Liver (tissue), 9 donors: ENCODE data around the gene FAIM2. TPM values are rescaled to one million over a fixed set of nuclear protein-coding genes. Genes with fewer than 3 reads are reported as not detected.

Source experiments
- DNase-seq: peaks from one replicate; pipeline ENCODE4 v3.0.0-alpha.2; 2017; ENCODE audit warnings: low spot score
- H3K27ac ChIP-seq, 2 donors: one replicate each; pipeline ENCODE4 v1.7.0; 2013; ENCODE audit warnings: inconsistent platforms in 2 of 2, low read length in 2 of 2, control low read depth in 1 of 2, low read depth in 1 of 2, mild to moderate bottlenecking in 1 of 2
- H3K27me3 ChIP-seq, 4 donors: one replicate each; pipeline versions ENCODE4 v1.6.1 to v1.7.0; 2013; ENCODE audit warnings: low read length in 3 of 4, inconsistent platforms in 1 of 4, mild to moderate bottlenecking in 1 of 4, moderate library complexity in 1 of 4; ENCODE audit not compliant: control insufficient read depth in 4 of 4, insufficient read depth in 4 of 4
- H3K36me3 ChIP-seq, 4 donors: one replicate each; pipeline versions ENCODE4 v1.6.1 to v1.7.0; 2013; ENCODE audit warnings: low read length in 3 of 4, mild to moderate bottlenecking in 3 of 4, low read depth in 1 of 4, moderate library complexity in 1 of 4; ENCODE audit not compliant: control insufficient read depth in 4 of 4, insufficient read depth in 3 of 4
- H3K4me1 ChIP-seq, 4 donors: one replicate each; pipeline versions ENCODE4 v1.6.1 to v1.7.0; 2013; ENCODE audit warnings: low read length in 3 of 4, mild to moderate bottlenecking in 3 of 4, moderate library complexity in 1 of 4; ENCODE audit not compliant: control insufficient read depth in 4 of 4, insufficient read depth in 4 of 4
- H3K4me3 ChIP-seq, 3 donors: one replicate each; pipeline versions ENCODE4 v1.6.1 to v1.7.0; 2013; ENCODE audit warnings: low read length in 3 of 3, control low read depth in 1 of 3, low read depth in 1 of 3, mild to moderate bottlenecking in 1 of 3
- H3K9ac ChIP-seq, 2 donors: one replicate each; pipeline ENCODE4 v1.7.0; 2013; ENCODE audit warnings: low read length in 2 of 2, mild to moderate bottlenecking in 2 of 2, moderate library complexity in 2 of 2, control low read depth in 1 of 2, low read depth in 1 of 2
- H3K9me3 ChIP-seq, 4 donors: one replicate each; pipeline versions ENCODE4 v1.6.1 to v1.7.0; 2013; ENCODE audit warnings: low read length in 3 of 4; ENCODE audit not compliant: control insufficient read depth in 4 of 4
- EGR1 ChIP-seq, 2 donors: IDR thresholded peaks; 2 replicates each; pipeline ENCODE4 v1.6.1; 2016 to 2018; ENCODE audit warnings: antibody characterized with exemption in 2 of 2, low read depth in 2 of 2
- FOXA1 ChIP-seq: IDR thresholded peaks from 2 replicates; pipeline ENCODE4 v1.6.1; 2016; ENCODE audit warnings: antibody characterized with exemption
- FOXA2 ChIP-seq: IDR thresholded peaks from 2 replicates; pipeline ENCODE4 v1.6.1; 2016; ENCODE audit warnings: antibody characterized with exemption
- GABPA ChIP-seq, 2 donors: IDR thresholded peaks in 1 of 2; conservative IDR thresholded peaks in 1 of 2; 2 replicates each; pipeline ENCODE4 v1.6.1; 2016; ENCODE audit warnings: antibody characterized with exemption in 2 of 2, mild to moderate bottlenecking in 1 of 2, moderate library complexity in 1 of 2
- HNF4A ChIP-seq, 2 donors: conservative IDR thresholded peaks; 2 replicates each; pipeline ENCODE4 v1.6.1; 2016; ENCODE audit warnings: antibody characterized with exemption in 2 of 2, mild to moderate bottlenecking in 2 of 2
- HNF4G ChIP-seq: IDR thresholded peaks from 2 replicates; pipeline ENCODE4 v1.6.1; 2016; ENCODE audit warnings: antibody characterized with exemption
- JUND ChIP-seq, 2 donors: IDR thresholded peaks; 2 replicates each; pipeline ENCODE4 v1.6.1; 2016; ENCODE audit warnings: antibody characterized with exemption in 2 of 2
- NR2F2 ChIP-seq: IDR thresholded peaks from 2 replicates; pipeline ENCODE4 v1.6.1; 2016; ENCODE audit warnings: antibody characterized with exemption
- RAD21 ChIP-seq, 2 donors: IDR thresholded peaks; 2 replicates each; pipeline ENCODE4 v1.6.1; 2016; ENCODE audit warnings: antibody characterized with exemption in 2 of 2, mild to moderate bottlenecking in 2 of 2
- RXRA ChIP-seq, 2 donors: IDR thresholded peaks; 2 replicates each; pipeline ENCODE4 v1.6.1; 2017 to 2018; ENCODE audit warnings: antibody characterized with exemption in 2 of 2, mild to moderate bottlenecking in 1 of 2
- SP1 ChIP-seq: IDR thresholded peaks from 2 replicates; pipeline ENCODE4 v1.6.1; 2018; ENCODE audit warnings: antibody characterized with exemption, mild to moderate bottlenecking
- TAF1 ChIP-seq: conservative IDR thresholded peaks from 2 replicates; pipeline ENCODE4 v1.6.1; 2016; ENCODE audit warnings: antibody characterized with exemption, mild to moderate bottlenecking
- YY1 ChIP-seq: IDR thresholded peaks from 2 replicates; pipeline ENCODE4 v1.6.1; 2016; ENCODE audit warnings: antibody characterized with exemption, mild to moderate bottlenecking
- WGBS: extraction: QIAGEN DNeasy Blood & Tissue Kit; methylation state at CpG from one replicate; pipeline ENCODE4 v1.1.7; 2013; 5-methylcytosine and 5-hydroxymethylcytosine counted together
- polyA plus RNA-seq, 2 donors: library from polyadenylated mRNA; stranded (reverse) in 1 of 2; unstranded in 1 of 2; fragments of 200-250 nt in 1 of 2; fragments of >200 nt in 1 of 2; fragmentation: Nextera tagmentation in 1 of 2; extraction: Ambion mirVana in 1 of 2; gene quantifications; one replicate each; pipeline versions ENCODE4 v1.2.1 to v1.2.3, GENCODE V29; 2013 to 2015
- total RNA-seq, 2 donors: library from RNA; depleted of rRNA; stranded (reverse); fragments of >200 nt; gene quantifications; one replicate each; pipeline ENCODE4 v1.2.3, GENCODE V29; 2014
- TF ChIP-seq, protein P1 (sequence below): IDR thresholded peaks from 2 replicates; pipeline ENCODE4 v1.6.1; 2016; ENCODE audit warnings: antibody characterized with exemption, mild to moderate bottlenecking
- TF ChIP-seq, protein P2 (sequence below): IDR thresholded peaks from 2 replicates; pipeline ENCODE4 v1.6.1; 2016; ENCODE audit warnings: antibody characterized with exemption
- TF ChIP-seq, protein P3 (sequence below): fragments of 150-350 bp; IDR thresholded peaks from 2 replicates; pipeline ENCODE4 v1.5.1; 2017; ENCODE audit warnings: improper control_type of control experiment, low read depth, low read length; ENCODE audit not compliant: missing input control
- TF ChIP-seq, protein P4 (sequence below): IDR thresholded peaks from 2 replicates; pipeline ENCODE4 v1.6.1; 2016; ENCODE audit warnings: antibody characterized with exemption
- TF ChIP-seq, protein P5 (sequence below): IDR thresholded peaks from 2 replicates; pipeline ENCODE4 v1.6.1; 2016; ENCODE audit warnings: antibody characterized with exemption
- donor health status: healthy.
- donor health status: healthy.
- donor health status: healthy.
- donor health status: healthy.
- donor health status: healthy.

FAIM2 gene
- total and polyA plus RNA-seq, 4 donors, result 0.06 to 0.23 TPM; not detected in 2

DNA sequence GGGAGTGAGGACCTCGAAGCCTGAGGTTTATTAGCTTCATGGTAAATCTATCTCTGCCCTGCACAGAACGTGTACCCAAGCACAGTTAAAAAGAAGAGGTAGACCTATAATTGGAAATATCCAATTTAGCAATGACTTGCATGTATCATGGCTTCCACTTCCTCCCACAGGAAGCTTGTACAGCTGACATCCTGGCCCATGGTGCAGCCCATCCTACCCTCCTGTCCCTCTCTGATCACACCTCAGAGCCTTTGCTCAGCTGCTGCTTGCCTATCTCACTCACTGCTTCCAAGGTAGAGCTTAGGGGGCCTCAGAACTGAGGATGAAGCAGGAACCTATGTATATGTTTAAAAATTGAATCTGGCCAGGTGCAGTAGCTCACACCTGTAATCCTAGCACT, 56.5 kb downstream of the FAIM2 start:
- Histone ChIP-seq H3K4me1 (peaks cover 0 to 5% (median 4%) of the 10 kb centered on the region in 4 donors), H3K27ac (no peak overlapping the region), H3K9me3 (no peaks in the 10 kb centered on the region), H3K36me3 (no peaks in the 10 kb centered on the region), H3K4me3 (no peak overlapping the region), H3K9ac (no peak overlapping the region), H3K27me3 (peaks cover 0 to 12% (median 3%) of the 10 kb centered on the region in 4 donors)
- TF ChIP-seq EGR1 (IDR thresholded peaks at IDR 0.05; ENCODE audit: low read depth in 2 of 2), result no peak
- TF ChIP-seq, protein P1, sequence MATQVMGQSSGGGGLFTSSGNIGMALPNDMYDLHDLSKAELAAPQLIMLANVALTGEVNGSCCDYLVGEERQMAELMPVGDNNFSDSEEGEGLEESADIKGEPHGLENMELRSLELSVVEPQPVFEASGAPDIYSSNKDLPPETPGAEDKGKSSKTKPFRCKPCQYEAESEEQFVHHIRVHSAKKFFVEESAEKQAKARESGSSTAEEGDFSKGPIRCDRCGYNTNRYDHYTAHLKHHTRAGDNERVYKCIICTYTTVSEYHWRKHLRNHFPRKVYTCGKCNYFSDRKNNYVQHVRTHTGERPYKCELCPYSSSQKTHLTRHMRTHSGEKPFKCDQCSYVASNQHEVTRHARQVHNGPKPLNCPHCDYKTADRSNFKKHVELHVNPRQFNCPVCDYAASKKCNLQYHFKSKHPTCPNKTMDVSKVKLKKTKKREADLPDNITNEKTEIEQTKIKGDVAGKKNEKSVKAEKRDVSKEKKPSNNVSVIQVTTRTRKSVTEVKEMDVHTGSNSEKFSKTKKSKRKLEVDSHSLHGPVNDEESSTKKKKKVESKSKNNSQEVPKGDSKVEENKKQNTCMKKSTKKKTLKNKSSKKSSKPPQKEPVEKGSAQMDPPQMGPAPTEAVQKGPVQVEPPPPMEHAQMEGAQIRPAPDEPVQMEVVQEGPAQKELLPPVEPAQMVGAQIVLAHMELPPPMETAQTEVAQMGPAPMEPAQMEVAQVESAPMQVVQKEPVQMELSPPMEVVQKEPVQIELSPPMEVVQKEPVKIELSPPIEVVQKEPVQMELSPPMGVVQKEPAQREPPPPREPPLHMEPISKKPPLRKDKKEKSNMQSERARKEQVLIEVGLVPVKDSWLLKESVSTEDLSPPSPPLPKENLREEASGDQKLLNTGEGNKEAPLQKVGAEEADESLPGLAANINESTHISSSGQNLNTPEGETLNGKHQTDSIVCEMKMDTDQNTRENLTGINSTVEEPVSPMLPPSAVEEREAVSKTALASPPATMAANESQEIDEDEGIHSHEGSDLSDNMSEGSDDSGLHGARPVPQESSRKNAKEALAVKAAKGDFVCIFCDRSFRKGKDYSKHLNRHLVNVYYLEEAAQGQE, result no peak
- TF ChIP-seq RXRA (IDR thresholded peaks at IDR 0.05), result no peak
- no peak for TF ChIP-seq YY1
- TF ChIP-seq TAF1, result no peak
- TF ChIP-seq NR2F2, result no peak
- no peak for TF ChIP-seq SP1
- TF ChIP-seq RAD21 (IDR thresholded peaks at IDR 0.05), result no peak
- TF ChIP-seq FOXA1, result no peak
- TF ChIP-seq HNF4G, result no peak
- TF ChIP-seq, protein P2, sequence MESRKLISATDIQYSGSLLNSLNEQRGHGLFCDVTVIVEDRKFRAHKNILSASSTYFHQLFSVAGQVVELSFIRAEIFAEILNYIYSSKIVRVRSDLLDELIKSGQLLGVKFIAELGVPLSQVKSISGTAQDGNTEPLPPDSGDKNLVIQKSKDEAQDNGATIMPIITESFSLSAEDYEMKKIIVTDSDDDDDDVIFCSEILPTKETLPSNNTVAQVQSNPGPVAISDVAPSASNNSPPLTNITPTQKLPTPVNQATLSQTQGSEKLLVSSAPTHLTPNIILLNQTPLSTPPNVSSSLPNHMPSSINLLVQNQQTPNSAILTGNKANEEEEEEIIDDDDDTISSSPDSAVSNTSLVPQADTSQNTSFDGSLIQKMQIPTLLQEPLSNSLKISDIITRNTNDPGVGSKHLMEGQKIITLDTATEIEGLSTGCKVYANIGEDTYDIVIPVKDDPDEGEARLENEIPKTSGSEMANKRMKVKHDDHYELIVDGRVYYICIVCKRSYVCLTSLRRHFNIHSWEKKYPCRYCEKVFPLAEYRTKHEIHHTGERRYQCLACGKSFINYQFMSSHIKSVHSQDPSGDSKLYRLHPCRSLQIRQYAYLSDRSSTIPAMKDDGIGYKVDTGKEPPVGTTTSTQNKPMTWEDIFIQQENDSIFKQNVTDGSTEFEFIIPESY, result no peak
- TF ChIP-seq GABPA (IDR thresholded peaks at IDR 0.05 in 1 of 2, conservative IDR thresholded peaks at IDR 0.05 in 1 of 2), result no peak
- TF ChIP-seq JUND (IDR thresholded peaks at IDR 0.05), result no peak
- TF ChIP-seq, protein P3, sequence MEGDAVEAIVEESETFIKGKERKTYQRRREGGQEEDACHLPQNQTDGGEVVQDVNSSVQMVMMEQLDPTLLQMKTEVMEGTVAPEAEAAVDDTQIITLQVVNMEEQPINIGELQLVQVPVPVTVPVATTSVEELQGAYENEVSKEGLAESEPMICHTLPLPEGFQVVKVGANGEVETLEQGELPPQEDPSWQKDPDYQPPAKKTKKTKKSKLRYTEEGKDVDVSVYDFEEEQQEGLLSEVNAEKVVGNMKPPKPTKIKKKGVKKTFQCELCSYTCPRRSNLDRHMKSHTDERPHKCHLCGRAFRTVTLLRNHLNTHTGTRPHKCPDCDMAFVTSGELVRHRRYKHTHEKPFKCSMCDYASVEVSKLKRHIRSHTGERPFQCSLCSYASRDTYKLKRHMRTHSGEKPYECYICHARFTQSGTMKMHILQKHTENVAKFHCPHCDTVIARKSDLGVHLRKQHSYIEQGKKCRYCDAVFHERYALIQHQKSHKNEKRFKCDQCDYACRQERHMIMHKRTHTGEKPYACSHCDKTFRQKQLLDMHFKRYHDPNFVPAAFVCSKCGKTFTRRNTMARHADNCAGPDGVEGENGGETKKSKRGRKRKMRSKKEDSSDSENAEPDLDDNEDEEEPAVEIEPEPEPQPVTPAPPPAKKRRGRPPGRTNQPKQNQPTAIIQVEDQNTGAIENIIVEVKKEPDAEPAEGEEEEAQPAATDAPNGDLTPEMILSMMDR, result no peak
- no peak for TF ChIP-seq FOXA2
- TF ChIP-seq, protein P4, sequence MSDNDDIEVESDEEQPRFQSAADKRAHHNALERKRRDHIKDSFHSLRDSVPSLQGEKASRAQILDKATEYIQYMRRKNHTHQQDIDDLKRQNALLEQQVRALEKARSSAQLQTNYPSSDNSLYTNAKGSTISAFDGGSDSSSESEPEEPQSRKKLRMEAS, result no peak
- no peak for TF ChIP-seq HNF4A (conservative IDR thresholded peaks at IDR 0.05)
- TF ChIP-seq, protein P5, sequence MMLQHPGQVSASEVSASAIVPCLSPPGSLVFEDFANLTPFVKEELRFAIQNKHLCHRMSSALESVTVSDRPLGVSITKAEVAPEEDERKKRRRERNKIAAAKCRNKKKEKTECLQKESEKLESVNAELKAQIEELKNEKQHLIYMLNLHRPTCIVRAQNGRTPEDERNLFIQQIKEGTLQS, result no peak
- WGBS, result 54% methylated on average over 2 of the region's 2 CpGs
- DNase-seq, result no peak
